HL-60/S4 treated with phorbol 12-myristate 13-acetate at 8.2 ng/mL for 4 days and 3 days (cell line): ENCODE results near the gene STH.

Source experiments
- in situ Hi-C: fragments of 300-500 bp; cut with MboI; formaldehyde crosslinking; loops from 2 replicates; pipeline ENCODE4 v1.15.0; 2022; ENCODE audit warnings: low sequenced_read_pairs

The STH gene

DNA sequence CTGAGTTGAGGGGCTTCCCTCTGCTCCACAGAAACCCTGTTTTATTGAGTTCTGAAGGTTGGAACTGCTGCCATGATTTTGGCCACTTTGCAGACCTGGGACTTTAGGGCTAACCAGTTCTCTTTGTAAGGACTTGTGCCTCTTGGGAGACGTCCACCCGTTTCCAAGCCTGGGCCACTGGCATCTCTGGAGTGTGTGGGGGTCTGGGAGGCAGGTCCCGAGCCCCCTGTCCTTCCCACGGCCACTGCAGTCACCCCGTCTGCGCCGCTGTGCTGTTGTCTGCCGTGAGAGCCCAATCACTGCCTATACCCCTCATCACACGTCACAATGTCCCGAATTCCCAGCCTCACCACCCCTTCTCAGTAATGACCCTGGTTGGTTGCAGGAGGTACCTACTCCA lies 26.0 kb downstream of the STH start:
- in situ Hi-C loops, result no loop called here

DNA sequence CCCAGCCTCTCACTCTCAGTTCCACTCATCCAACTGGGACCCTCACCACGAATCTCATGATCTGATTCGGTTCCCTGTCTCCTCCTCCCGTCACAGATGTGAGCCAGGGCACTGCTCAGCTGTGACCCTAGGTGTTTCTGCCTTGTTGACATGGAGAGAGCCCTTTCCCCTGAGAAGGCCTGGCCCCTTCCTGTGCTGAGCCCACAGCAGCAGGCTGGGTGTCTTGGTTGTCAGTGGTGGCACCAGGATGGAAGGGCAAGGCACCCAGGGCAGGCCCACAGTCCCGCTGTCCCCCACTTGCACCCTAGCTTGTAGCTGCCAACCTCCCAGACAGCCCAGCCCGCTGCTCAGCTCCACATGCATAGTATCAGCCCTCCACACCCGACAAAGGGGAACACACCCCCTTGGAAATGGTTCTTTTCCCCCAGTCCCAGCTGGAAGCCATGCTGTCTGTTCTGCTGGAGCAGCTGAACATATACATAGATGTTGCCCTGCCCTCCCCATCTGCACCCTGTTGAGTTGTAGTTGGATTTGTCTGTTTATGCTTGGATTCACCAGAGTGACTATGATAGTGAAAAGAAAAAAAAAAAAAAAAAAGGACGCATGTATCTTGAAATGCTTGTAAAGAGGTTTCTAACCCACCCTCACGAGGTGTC lies 26.6 kb downstream of the STH start:
- in situ Hi-C loops, result no loop called here

DNA sequence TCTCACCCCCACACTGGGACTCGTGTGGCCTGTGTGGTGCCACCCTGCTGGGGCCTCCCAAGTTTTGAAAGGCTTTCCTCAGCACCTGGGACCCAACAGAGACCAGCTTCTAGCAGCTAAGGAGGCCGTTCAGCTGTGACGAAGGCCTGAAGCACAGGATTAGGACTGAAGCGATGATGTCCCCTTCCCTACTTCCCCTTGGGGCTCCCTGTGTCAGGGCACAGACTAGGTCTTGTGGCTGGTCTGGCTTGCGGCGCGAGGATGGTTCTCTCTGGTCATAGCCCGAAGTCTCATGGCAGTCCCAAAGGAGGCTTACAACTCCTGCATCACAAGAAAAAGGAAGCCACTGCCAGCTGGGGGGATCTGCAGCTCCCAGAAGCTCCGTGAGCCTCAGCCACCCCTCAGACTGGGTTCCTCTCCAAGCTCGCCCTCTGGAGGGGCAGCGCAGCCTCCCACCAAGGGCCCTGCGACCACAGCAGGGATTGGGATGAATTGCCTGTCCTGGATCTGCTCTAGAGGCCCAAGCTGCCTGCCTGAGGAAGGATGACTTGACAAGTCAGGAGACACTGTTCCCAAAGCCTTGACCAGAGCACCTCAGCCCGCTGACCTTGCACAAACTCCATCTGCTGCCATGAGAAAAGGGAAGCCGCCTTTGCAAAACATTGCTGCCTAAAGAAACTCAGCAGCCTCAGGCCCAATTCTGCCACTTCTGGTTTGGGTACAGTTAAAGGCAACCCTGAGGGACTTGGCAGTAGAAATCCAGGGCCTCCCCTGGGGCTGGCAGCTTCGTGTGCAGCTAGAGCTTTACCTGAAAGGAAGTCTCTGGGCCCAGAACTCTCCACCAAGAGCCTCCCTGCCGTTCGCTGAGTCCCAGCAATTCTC lies 27.4 kb downstream of the STH start:
- in situ Hi-C loops, result no loop called here

DNA sequence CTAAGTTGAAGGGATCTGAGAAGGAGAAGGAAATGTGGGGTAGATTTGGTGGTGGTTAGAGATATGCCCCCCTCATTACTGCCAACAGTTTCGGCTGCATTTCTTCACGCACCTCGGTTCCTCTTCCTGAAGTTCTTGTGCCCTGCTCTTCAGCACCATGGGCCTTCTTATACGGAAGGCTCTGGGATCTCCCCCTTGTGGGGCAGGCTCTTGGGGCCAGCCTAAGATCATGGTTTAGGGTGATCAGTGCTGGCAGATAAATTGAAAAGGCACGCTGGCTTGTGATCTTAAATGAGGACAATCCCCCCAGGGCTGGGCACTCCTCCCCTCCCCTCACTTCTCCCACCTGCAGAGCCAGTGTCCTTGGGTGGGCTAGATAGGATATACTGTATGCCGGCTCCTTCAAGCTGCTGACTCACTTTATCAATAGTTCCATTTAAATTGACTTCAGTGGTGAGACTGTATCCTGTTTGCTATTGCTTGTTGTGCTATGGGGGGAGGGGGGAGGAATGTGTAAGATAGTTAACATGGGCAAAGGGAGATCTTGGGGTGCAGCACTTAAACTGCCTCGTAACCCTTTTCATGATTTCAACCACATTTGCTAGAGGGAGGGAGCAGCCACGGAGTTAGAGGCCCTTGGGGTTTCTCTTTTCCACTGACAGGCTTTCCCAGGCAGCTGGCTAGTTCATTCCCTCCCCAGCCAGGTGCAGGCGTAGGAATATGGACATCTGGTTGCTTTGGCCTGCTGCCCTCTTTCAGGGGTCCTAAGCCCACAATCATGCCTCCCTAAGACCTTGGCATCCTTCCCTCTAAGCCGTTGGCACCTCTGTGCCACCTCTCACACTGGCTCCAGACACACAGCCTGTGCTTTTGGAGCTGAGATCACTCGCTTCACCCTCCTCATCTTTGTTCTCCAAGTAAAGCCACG lies 28.3 kb downstream of the STH start:
- in situ Hi-C loops, result no loop called here

DNA sequence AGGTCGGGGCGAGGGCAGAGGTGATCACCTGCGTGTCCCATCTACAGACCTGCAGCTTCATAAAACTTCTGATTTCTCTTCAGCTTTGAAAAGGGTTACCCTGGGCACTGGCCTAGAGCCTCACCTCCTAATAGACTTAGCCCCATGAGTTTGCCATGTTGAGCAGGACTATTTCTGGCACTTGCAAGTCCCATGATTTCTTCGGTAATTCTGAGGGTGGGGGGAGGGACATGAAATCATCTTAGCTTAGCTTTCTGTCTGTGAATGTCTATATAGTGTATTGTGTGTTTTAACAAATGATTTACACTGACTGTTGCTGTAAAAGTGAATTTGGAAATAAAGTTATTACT lies 28.9 kb downstream of the STH start:
- in situ Hi-C loops, result no loop called here

DNA sequence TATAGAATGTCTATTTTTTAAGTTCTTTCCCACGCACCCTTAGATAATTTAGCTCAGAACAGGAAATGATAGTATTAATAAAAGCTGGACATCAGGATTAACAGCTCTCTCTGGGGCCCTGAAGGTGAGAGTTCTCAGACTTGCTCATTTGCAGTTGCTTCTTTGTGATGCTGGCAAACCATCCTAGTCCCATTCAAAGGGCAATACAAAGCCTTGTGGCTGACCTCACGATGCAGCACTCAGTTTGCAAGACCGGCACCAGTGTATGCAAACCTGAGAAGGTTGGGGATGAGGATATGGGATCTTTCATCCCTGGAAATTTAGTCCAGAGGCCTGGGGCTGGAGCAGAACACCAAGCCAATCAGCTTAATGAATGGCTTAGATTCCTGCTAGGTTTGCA lies 29.3 kb downstream of the STH start:
- in situ Hi-C loops, result no loop called here

DNA sequence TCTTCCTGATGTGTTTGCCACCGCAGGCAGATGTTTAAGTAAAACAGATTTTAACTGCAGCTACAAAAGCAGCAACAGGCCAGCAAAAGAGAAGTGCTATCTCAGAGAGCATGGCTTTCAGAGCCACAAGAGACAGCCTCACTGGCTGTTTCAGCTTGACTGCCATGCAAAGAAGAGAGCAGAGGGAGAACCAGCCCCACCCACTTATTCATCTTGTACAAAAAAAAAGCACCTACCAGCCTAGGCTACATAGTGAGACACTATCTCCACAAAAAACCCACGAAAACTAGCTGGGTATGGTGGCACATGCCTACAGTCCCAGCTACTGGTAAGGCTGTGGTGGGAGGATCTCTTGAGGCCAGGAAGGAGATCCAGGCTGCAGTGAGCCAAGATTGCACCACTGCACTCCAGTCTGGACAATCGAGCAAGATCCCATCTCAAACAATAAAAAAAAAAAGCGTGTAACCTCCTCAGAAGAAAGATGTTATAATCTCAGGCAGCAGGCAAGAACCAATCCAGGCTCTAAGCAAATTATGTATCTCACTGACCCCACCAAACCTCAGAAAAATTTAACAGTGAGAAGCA lies 30.0 kb downstream of the STH start:
- in situ Hi-C loops, result no loop called here

DNA sequence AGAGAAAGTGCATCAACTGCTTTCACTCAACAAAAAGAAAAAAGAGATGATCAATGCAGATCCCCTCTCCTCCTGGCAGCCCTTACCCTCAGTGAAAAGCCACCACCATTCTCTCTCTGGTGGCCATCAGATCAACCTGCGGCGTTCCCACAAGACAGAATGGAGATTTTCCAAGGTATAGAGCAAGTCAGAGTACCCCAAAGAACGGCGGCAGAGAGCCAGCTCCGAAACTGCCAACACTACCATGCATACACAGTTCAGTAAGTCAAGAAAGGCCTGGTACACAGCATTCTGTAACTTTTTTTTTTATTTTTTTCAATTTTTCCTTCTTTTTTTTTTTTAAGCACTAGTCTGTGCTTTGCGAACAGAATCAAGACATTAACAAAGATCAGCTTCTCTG lies 30.6 kb downstream of the STH start:
- in situ Hi-C loops, result no loop called here

DNA sequence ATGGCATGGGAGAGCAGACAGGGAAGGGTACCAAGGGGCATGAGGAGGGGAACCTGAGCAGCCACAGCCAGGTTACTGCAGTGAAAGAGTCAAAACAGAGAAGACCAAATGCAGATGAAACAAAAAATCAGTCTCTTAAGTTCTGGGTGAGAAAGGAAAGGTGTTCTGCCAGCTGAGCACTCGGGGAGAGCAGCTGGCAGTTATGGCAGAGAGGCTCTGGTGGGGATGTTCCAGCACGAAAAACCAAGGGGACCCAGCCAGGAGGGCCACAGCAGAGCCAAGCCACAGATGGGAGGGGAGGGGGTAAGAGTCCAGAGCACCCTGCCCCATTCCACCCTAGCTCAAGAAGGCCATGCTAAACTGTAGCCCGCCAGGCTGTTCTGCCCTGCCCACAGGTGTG lies 31.7 kb downstream of the STH start:
- in situ Hi-C loops, result no loop called here

DNA sequence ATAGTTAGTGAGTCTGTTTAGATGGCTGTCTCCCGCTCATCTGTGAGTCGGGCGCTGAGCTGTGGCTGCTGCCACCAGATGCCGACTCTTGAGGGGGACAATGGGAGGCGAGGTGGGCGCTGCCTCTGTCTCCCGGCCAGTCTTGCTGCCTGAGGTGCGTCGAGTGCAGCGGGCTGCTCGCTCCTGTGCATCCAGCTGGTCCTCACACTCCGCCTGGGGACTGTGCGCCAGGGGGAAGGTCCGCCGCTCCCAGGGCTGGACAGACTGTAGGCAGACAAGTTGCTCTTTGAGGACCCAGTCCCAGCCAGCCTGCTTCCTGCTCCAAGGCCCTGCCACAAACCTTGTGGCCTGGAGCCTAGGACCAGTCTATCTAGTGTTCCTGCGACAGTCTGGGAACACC lies 32.4 kb downstream of the STH start:
- in situ Hi-C loops, result no loop called here

DNA sequence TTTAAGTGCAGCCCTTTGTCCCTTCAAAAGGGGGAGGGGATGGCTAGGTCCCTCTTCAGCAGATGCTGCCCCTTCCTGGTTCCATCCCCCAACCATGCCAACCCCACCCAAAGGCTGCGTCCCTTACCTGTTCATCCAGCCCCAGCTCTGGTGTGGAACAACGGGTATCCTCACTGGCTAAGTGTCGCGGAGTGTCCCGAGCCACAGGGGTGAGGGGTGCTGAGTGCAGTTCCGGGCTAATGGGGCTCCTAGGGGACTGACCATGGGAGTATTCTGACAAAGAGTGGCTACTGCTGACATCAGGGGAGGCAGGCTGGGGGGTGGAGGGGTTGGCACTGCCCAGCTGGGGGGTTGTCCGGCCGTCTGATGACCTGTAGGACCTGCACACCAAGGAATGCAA lies 32.9 kb downstream of the STH start:
- in situ Hi-C loops, result no loop called here

DNA sequence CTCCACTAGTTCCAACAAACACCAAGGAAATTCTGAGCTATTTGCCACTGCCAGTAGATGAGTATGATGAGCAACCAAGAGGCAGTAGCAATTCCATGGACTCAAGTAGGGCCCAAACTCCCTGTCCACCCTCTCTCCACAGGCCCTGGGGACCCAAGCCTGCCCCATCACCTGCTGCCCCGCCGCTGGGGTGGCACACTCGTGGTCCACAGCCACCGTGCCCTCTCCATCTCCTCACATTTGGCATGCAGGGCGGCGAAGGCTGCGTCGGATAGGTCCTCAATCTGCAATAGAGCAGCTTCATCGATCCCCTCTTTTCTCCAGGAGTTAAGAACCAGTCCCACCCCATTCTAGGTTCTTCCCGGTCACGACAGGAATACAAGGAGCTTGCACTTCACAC lies 33.9 kb downstream of the STH start:
- in situ Hi-C loops, result no loop called here

DNA sequence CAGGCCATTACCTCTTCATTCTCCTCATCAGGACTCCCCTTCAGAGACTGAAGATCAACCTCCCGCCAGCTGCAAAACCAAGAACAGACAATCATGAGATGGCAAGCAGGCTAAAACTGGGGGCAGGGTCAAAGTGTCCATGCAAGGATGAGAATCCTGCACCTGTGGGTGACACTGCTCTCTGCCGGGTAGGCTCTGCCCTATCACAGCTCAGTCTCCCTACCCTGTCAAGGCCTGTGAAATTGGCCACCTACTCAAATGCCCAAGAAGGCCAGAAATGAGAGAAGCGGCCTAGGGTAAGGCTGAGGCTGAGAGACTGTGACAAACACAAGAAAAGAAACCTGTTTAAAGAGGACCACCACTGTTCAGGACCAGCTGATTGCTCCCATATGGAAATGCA lies 34.3 kb downstream of the STH start:
- in situ Hi-C loops, result no loop called here

DNA sequence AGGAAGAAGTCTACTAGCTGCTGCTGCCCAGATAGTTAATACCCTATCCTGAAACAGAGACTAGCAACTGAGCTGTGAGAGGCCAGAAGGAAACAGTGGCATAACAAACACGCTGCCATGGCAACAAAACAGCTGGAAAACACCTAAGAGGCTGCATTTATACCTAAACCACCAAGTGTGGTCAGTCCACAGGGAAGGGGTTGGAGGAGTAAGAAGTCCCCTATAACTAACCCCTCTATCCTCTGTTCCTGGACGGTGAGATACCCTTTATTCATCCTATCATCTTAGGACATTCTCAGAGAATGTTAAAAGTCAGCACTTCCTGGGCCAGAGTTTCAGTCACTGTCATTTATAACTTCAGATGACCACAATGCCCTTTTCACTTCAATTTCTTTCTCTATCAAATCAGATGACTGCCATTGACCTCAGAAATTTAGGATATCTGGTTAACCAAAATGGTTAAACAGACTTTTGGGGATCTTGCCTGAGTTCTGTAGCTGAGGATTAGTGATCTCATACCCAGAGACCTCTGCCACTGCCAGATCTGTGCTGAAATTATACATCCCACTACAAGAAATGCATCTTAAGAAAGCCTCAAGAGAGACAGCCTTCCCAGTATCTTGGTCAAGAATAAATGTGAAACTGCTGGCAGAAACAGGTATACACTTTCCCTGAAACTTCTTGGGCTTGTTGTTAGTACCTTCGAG lies 36.2 kb downstream of the STH start:
- in situ Hi-C loops, result no loop called here

DNA sequence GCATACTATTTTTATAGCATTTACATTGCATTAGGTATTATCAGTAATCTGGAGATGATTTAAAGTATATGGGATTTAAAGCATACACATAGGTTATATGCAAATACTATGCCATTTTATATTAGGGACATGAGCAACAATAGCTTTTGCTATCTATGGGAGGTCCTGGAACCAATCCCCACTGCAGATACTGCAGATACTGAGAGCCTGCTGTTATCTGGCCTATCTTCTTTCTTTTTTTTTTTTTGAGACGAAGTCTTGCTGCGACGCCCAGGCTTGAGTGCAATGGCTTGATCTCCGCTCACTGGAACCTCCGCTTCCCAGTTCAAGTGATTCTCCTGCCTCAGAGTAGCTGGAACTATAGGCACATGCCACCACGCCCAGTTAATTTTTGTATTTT lies 37.4 kb downstream of the STH start:
- in situ Hi-C loops, result no loop called here

DNA sequence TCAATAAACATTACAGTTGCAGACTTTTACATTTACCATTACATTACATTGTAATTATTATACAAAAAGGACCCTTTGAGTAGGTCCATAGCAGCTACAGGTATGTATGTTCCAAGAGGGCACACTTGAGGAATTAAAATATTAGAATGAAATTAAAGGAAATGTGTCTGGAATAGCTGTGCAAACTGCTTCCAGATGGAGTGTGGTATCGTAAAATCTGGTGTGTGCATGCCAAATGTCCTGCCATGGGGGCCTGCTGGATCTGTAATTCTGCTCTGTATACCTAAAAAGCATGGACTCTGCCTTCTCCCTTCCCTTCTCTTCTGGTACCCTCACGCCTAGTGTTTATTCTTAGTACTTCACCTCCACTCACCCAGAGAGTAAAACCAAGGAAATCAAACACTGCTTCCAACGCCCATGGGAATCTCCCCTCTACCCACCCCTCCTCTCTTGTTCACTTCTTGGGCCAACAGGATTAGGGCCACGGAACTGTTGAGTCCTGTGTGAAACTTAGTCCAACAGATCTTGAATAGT lies 38.7 kb downstream of the STH start:
- in situ Hi-C loops, result no loop called here

DNA sequence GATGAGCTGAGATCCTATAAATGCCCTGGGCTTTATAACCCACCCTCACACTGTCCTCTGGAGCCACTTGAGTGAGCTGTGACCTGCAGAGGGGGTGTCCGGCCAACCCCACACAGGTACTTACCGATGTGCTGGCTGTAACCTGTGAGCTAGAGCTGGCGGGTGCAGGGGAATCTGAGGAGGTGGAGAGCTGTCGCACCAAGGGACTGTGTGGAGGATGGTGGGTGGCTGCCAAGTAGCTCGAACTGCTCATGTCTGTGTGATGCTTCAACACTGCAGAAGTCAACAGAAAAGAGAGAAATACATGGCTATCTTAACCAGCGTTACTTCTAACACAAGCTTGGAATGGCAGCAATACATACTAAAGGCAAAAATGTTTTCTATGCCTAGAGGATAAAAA lies 39.4 kb downstream of the STH start:
- in situ Hi-C loops, result no loop called here

DNA sequence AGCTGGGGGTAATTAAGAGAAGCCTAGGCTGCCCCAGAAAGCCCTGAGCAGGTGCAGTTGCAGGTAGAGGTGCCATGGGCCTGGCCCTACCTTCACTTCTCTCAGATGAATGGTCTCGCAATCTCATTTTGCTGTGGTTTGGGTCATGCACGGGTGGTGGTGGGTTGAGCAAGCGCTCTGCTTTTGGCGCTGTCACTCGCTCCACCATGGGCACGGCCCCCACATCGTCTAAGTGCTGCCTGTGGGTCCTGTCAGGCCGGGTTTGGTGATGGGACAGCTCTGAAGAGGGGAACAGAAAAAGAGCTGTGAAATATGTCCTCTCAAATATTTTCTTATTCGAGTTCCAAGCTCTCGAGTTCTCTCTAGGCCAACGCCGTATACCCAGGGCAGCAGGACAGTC lies 39.9 kb downstream of the STH start:
- in situ Hi-C loops, result no loop called here

DNA sequence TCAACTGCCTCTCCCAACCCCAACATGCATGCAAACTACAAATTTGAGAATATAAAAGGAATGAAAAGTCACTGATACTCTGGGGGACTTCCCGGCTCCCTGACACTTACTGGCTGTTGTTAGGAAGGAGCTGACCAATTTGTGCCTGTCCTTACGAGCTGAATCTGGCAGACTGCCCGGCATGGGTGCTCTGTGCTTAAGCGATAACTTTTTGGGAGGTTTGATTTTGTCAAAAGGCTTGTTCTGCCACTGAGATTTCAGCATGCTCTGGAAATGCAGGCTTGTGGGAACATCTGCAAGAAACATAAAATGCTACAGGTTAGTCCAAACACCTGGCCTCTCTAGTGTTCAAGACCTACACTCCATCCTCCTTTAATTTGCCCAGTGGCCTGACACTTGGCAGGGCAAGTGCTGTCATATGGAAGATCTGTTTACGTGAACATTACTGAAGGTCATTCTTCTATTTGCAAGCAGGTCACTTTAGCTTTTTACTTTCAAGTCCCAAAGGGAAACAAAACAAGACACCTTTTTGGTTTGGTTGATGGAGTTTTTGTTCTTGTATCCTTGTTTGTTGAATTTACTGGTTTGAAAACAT lies 40.6 kb downstream of the STH start:
- in situ Hi-C loops, result no loop called here

DNA sequence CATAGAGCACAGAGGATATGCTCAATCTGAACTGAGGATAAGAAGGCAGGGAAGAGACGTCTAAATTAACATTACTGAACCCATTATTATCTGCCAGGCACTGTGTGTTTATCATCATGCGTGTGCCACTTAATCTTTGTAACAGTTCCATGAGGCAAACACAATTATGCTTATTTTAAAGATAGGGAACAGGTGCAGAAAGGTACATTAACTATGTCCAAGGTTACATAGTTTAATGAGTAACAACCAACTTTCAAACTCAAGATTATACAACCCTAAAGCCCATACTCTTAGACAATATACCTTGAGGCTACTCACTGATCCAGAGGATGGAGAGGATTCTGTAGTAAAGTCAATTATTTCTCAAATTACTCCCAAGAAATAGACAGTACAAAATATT lies 43.2 kb downstream of the STH start:
- in situ Hi-C loops, result no loop called here
